SK-N-MC (cell line): ENCODE data around the gene COMMD3.

Source experiments
- EZH2 ChIP-seq: fragments of 200-600 bp; sonication (generic); IDR thresholded peaks from one replicate; pipeline ENCODE4 v1.6.1; 2017; ENCODE audit warnings: antibody characterized with exemption
- FOXP2 ChIP-seq: optimal IDR thresholded peaks from 2 replicates; pipeline ENCODE3; 2011; ENCODE audit warnings: mild to moderate bottlenecking, moderate library complexity; ENCODE audit not compliant: insufficient read depth; ENCODE audit errors: extremely low read length, control extremely low read depth
- POLR2AphosphoS5 ChIP-seq: IDR thresholded peaks from 2 replicates; pipeline ENCODE4 v1.6.1; 2012; ENCODE audit warnings: mild to moderate bottlenecking, low read depth, low read length, borderline replicate concordance

DNA sequence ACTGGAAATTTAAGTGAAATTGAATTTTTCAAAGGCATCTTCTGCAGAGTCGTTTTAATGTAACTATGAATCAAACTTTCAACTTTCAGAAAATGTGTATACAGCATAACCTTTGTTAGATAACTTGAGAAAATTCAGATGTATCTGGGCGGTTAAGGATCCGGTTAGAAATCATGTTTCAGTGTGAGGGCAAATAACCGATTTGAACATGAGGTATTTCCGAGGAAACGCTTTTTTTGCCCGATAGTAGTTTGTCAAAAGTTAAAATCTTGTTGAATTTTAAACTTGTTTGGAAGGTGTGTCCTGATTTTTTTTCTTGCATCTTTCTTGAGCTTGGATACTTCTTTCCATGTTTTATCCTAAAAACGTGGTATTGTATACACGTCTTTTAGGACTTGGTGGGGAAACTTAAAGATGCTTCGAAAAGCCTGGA, 3.4 kb downstream of the COMMD3 start:
- TF ChIP-seq EZH2 (no peak), POLR2AphosphoS5 (no peak), FOXP2 (no peak)
